Endothelial cell of hepatic sinusoid (primary cell): ENCODE data around the gene RGS13.

Experiments
- in situ Hi-C: cut with HindIII; loops from 2 replicates; pipeline ENCODE4 v1.10.0; 2017; ENCODE audit warnings: low sequenced_read_pairs

Gene RGS13

DNA sequence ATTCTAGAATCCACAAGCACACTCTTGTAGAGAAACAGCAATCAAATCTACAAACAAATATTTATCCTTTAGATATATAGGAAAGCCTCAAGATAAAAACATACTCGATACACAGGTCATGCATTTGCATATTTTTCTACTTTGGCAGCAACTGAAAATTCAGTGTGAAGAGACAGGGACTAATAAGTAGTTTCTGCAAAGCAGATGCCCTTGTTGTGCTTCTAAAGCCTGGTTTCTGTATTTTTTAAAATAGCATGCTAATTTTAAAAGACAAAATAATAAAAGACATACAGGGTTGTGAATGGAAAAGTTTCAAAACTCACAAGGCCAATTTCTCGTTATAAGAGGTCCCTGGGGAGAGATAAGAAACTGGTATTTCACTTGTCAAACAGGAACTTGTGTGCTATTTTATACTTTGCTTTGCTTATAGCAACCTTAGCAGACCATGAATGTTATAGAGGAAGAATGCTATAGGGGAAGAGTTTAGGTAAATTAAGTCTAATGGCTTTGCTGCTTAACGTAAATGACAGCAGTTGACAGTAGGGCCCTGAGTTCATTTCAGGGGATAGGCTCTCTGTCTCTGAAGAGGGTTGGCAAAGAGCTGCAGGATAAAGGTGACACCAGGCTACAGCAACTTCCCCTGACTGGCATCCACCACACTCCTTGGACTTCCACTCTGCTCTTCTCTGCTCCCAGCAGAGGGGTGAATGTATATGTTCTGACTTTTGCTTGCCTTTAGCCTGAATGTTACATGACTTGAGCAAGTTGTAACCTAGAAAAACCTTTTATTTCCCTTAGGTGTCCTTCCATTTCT, 9.4 kb upstream of the RGS13 start:
- in situ Hi-C loops: no loop called here

DNA sequence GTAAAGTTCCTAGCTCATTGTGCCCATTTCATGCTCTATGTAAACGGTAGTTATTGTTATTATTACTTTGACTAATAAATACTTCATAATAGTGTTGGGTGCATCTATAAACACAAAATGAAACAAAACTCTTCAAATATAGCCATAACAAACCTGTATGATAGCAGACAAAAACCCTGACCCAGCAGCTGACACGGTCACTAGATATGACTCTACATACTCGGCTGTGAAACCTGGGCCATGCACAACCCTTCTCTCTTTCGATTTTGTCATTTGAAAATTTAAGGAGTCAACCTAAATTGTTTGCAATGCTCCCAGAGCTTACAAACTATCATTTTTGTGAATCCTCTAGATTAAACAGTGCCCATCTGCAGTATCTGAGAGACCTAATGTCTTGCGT, 8.0 kb upstream of the RGS13 start:
- in situ Hi-C loops: no loop called here

DNA sequence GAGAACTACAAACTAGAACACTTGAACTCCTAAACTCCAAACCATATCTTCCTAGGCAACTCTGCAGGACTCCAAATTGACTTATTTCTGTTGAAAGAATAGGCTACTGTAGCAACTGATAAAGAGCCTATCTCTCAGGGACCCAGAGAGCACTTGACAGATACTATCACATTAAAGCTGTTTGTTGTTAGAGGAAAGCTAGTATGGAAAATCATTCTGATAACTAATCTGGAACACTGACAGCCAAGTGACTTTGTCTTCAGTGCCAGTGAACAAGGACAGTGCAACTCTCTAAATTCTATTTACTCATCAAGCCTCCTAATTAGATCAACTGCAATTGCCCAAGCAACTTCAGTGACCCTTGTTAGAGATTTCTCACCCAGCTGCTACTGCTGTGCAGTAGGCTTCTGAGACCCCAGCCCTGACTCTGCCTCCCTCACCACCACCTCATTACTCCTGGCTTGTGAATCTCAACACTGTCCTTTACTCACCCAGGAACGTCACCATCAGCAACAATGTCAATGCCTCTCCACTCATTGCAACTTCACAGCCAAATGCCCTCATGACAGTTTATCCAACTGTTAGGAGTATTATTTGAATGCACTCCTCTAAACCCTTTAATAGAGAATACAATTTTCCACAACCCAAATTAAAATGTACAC, 7.4 kb upstream of the RGS13 start:
- in situ Hi-C loops: no loop called here

DNA sequence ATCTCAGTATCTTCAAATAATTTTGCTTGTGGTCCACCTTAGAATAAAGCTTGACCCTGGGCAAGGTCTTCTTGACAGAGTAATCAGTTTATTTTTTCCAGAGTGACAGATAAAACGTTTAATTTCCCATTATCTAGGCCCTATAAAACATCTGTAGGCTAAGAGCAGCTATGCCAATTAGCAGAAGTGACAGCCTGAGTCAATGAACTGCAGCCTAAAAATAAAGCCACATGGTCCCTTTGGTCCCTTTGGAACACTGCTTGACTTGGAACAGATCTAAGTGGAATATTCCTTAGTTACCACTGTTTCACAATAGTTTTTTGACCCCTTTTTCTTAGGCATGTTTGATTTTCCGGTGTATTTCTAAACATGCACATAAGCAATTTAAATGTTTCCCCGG, 6.3 kb upstream of the RGS13 start:
- in situ Hi-C loops: no loop called here

DNA sequence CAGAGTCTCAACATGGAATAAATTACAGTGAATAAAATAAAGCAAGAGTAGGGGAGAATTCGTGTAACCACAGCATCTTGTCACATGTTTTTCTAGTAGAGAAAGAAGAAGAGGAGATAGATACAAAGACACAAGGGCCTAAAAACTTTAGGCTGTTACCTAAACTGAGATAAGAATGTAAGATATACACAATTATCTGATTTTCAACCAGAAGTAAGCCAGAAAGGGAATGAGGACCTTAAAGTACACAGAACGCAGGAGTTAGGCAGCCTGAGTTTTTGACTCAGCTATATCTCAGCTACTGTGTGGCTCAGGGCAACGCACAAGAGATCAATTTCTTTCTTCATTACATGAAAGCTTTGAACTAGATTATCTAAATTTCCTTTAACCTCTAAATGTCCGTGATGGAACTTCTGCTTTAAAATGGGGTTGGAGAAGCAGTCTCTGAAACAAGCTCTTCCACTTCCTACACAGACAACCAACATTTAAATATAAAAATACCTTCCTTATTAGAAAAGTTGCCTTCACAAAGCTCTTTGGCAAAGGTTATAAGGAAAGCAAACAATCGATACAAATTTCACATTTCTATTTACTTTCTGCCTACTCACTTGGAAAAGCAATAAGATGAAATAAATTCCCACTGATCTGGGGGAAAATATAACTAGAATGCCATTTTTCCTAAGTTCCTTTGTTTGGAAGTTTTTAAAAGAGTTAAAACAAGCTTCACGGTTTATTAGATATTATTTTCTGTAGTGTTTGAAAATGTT, 5.2 kb upstream of the RGS13 start:
- in situ Hi-C loops: no loop called here

DNA sequence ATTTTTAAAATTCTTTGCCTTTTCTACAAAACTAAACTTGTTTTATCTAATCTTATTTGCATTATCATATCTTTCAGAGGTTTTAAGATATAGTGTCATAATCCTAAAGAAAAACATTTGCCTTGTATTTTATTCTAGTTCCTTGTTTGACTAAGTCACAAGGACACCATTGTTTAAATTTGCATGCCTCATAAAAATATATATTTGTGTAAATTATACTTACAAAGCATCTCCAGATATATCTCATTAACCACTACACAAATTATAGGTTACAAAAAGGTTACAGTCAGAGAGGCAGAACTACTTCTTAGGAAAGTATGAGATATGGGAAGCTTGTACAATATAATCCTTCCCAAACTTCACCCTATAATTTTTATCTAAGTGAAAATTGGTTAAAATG, 4.2 kb upstream of the RGS13 start:
- in situ Hi-C loops: no loop called here

DNA sequence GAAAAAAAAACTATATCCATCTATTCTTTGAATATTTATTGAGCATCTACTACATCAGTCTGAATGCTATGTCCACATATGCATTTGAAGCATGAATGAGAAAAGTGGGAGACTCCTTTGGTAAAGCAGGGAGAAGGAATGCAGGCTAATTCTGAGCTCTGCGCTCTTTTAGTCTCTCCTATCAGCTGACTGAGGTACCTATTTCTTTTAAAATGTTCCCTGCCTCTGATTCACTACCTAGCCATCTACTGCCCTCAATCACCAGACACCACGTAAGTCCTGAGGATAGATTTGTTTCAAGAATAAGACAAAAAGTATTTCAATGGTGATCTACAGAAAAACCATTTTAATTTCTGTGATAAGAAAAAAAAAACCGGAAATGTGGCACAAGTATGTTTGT, 3.8 kb upstream of the RGS13 start:
- in situ Hi-C loops: no loop called here

DNA sequence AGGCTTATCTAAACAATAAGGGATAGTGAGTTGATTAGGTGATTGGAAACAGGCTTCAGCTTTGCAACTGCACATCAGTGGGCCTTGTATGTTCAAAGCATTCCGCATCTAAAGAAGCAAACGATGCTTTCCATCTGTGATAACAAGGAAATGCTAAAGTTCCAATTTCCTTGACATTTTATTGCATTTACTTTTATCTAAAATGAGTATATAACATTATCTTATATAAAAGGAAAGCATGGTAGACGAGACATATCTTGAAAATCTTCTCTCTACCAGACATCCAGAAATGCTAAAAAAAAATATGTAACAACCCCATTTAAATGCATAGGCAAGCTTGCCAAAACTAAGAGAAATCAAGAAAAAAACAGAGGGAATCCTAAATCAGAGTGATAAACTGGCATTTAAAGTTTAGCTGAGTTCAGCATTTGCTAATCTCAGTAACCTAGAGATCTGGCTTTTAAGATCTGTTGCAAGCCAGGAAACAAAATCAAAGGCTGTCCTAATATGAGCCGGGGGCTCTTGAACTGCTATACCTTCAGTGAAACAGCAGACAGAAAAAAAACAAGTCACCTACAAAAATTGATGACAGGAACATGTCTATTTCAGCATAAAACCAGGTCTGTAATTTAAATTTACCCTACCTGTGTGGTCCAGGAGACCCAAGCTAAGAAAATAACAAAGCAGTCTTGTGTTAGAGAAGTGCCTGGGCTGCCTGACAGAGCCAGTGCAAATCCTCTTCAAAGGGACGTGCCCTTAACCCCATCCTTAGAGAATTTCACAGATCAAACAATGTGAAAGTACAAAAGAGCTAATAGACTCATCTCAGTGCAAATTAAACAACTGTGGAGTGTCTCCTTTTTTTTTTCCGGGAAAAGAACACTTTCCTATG, 3.1 kb upstream of the RGS13 start:
- in situ Hi-C loops: no loop called here

DNA sequence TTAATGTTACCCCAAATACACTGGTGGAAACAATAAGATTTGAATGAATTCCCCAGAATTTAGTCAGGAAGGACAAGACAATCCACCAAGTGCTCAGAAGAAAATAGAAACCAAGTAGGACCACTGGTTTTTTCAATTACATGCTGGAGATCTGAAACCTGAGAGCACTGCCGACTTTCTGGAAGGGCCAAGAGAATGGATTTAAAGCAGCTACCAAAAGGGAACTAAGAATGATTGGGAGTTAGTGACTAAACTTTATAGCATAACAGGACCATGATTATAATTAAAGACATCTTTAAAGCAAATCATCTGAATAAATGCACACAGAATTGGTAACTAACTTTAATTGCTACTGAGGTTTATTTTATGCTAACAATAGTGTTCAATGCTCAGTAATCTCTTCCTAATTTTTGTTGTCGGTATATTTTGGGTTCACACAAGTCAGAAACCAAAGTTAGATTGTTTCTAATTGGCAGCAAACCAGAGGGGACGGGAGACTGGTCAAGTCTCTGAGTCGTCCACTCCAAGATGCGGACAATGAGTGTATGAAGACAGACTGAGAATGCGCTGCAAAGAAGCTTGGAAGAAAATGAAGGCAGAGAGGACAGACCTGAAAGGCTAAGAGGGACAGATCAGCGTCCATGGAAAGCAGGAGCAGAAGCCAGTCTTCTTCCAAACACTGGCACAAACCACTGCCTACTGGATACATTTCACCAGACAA, 2.3 kb upstream of the RGS13 start:
- in situ Hi-C loops: no loop called here

DNA sequence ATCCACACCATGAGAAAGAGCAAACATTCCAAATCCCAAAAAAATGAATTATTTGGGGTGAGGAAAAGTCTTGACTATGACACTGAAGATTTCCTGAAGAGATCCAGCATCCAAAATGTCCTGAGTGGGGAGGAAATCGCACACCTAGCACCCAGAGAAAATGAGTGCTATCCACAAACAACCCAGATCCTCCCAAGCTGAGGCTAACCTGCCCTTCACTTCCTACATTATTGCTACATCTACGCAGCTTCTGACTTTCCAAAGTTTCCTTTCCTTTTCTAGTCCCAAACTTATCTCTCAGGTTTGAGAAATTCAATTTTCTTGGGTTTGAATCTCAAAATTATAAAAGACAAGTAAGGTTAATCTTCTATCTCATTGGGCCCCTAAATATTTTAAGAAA, 906 bp upstream of the RGS13 start:
- in situ Hi-C loops: no loop called here

DNA sequence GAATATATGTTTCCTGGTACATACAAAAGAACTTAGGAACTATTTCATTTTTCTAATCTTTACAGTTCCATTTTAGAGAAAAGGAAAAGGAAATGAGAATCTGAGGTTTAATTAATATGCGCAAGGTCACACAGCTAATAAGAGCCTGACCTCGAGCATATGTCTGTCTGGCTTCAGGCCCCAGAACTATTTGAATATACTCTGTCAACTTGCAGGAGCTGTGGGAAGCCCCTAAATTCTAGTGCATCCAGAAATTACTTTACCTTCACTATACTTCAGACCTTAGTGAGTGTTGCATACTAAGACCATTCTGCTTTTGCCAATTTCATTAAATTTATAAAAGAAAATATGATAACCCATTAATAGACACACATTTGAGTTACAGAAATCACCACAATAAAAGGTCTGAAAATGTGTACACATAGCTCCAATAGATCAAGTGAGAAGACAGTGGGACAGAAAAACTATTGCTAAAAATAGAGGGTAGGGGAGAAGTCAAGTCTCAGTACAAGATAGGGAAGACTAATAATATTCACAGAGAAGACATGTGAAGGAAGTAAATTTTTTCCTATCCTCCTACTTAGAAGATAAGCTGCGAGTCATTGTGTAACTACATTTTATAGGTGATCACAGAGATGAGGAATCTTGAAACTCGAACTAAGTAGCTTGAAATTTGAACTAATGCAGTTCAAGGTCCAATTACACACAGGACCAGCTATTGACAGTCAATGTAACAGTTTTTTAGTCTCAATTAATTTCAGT, 3.8 kb downstream of the RGS13 start:
- in situ Hi-C loops: no loop called here

DNA sequence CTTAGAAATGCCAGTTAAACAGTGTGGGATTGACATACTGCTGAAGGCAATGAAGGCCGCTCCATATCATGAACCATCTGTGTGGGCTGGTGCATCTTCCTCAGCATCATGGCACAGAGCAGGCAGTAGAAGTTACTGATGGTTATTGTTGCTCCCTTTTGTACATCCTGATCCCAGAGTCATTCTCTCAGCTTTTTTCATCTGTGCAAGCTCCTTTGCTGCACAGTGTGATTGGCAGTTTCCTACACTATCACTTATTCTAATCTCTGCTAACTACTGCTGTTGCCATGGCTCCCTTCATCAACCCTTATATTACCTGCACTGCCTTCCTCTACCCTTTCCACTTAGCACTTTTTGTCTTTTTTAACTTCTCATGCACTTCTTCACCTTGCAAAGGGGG, 16.2 kb downstream of the RGS13 start:
- in situ Hi-C loops: no loop called here

DNA sequence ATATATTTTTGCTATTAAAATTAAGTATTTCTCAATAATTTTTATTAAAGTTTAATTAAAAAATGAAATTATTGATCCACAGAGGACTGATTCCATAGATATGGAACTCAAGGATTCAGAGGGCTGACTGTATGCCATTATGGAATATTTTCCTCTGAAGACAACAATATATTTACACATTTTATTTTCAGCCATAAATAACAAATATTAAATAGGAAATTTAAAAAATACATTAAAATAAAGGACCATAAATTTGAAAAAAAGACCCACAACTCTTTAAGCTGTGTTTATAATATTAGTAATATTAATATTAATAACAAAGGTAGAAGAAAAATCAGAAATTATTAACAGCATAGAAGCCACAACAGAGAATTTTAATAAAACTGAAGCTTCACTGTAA, 18.2 kb downstream of the RGS13 start:
- in situ Hi-C loops: no loop called here

DNA sequence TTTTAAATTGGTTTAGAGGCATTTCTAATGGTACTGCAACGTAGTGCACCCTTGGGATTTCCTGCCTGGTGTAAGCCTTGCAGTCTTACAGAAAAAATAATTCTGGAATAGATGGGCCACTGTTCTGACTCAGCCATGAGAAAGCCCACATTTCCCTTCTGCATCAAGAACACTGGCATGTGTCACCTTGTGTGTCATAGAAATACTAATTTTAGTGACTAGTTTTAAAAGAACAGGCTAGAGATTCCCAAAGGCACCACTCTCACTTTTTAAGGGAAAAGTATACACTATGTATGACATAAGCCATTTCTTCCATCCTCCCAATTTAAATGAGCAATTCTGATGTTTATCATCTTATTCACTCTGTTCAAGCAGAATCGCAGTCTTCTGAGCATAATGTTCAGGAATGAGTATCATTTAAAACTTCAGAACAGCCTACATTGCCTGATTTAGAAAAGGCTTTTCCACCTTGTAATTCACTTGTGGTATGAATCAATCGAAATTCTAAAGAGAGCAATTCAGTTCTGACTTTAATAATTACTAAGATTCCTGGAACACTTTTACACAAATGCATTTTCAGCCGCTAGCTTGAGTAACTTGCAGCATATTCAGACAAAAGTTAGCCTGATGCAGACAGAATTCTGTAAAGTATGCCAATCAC, 18.8 kb downstream of the RGS13 start:
- in situ Hi-C loops: no loop called here

DNA sequence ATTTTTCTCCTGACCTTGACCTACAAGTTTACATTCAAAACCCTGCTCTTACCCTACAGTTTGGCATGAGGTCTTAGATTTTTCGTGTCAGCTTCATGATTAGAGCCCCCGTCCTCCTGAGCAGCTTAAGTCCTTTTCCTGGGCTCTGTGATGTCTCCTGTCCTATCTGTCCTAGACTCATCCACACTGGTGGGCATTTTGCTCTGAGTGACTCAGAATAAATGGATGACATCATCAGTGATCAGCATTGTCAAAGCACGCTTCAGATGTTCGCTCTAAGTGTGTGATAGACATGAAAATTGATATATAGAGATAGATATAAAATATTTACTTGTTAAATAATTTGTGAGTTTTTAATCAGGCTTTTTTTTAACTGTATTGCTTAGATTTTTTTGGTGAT, 21.8 kb downstream of the RGS13 start:
- in situ Hi-C loops: no loop called here

DNA sequence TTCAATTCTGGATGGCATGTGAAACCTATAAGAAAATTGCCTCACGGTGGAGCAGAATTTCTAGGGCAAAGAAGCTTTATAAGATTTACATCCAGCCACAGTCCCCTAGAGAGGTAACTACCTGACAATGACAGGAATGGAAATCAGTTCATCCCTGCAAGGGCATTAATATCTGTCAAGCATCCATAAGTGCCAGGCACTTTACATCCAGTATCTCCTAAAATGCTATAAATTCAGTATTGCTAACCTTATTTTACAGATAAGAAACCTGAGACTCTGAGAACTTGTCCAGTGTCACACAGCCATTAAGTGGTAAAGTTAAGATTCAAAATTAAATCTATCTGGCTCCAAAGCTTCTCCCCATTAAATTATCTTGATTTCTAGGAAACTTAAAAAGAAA, 22.3 kb downstream of the RGS13 start:
- in situ Hi-C loops: no loop called here

DNA sequence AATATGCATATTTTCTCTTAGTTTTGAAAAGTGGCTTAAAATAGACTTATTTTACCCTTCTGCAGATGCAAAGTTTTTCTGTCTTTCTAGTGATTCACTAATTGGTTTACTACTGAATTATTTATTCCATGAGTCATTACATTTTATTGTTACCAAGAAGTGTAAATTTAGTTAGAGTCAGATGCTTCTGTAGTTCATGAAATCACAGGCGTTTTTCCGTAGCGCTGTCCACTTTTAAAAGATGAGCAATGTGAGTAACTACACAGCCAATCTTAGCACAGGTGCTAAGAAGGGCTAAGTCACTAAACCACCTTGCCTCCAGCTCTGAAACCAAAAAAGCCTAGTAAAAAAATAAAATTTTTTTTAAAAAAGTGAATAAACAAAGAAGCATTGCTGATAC, 24.7 kb downstream of the RGS13 start:
- in situ Hi-C loops: no loop called here

DNA sequence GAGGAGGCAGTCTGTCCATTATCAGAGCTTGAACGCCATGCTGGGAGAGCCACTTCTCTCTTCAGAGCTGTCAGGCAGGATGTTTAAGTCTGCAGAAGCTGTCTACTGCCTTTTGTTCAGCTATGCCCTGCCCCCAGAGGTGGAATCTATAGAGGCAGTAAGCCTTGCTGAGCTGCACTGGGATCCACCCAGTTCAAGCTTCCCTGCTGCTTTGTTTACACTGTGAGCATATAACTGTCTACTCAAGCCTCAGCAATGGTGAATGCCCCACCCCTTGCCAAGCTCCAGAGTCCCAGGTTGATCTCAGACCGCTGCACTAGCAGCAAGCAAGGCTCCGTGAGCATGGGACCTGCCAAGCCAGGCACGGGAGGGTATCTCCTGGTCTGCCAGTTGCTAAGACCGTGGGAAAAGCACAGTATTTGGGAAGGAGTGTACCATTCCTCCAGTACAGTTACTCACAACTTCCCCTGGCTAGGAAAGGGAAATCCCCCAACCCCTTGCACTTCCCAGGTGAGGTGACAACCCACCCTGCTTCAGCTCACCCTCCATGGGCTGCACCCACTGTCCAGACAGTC, 32.5 kb downstream of the RGS13 start:
- in situ Hi-C loops: loop anchor here (5.0 kb wide), 1 partner anchor 59 kb away; no protein-coding TSS in a partner anchor

DNA sequence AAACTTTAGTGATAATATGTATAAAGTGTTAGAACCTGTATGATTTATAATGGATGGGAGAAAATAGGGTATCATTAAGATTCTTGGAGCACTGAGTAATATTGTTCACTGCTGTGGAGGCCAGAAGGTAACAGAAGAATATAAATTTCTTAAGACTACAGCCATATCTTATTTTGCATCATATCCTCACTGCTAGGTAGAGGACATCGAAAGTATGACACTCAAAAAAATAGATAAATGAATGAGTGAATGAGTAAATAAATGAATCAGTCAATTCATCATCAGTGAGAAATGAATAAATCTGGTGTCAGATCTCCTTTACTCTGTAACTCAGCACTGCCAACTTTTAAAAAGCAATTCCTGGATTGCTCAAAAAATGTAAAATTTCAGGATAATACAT, 33.2 kb downstream of the RGS13 start:
- in situ Hi-C loops: loop anchor here (5.0 kb wide), 1 partner anchor 58 kb away; no protein-coding TSS in a partner anchor
